A673 (cell line): ENCODE results near the gene TOM1L2. TPM values are rescaled to one million over a fixed set of nuclear protein-coding genes. Genes with fewer than 3 reads are reported as not detected.

Experiments used
- BruUV-seq: library from RNA; stranded (reverse); fragments of 400-500 nt; replicated peaks from 2 replicates; lab custom pipeline; 2021; lab: Mats Ljungman, UMichigan
- CTCF ChIA-PET: fragments of 300-600 bp; sonication (Branson Sonifier 250); formaldehyde crosslinking; loops from one replicate; lab custom pipeline; 2022; ENCODE audit warnings: antibody characterized with exemption; lab: Charles Lee
- POLR2A ChIA-PET: fragments of 300-600 bp; sonication (Branson Sonifier 250); formaldehyde crosslinking; loops from one replicate; lab custom pipeline; 2022; ENCODE audit warnings: antibody characterized with exemption; ENCODE audit not compliant: low non-redundant PET; lab: Charles Lee
- DNase-seq: peaks from one replicate; pipeline ENCODE4 v3.0.0-alpha.2; 2015; ENCODE audit warnings: low spot score
- H3K27ac ChIP-seq: fragments of 200-600 bp; sonication (generic); 2 replicates; pipeline ENCODE4 v1.5.1; 2016; ENCODE audit warnings: mixed run types, low read depth, mild to moderate bottlenecking, mixed read lengths, antibody characterized with exemption, low read length; ENCODE audit not compliant: poor library complexity, severe bottlenecking
- H3K27me3 ChIP-seq: fragments of 200-600 bp; sonication (generic); replicated peaks from 2 replicates; pipeline ENCODE4 v1.6.1; 2017; ENCODE audit warnings: mixed run types, low read depth, mild to moderate bottlenecking, mixed read lengths, antibody characterized with exemption, low read length; ENCODE audit not compliant: insufficient read depth, poor library complexity
- H3K36me3 ChIP-seq: fragments of 200-600 bp; sonication (generic); 2 replicates; pipeline ENCODE4 v1.6.1; 2016; ENCODE audit warnings: mixed run types, mild to moderate bottlenecking, mixed read lengths, antibody characterized with exemption, low read length; ENCODE audit not compliant: insufficient read depth, poor library complexity, severe bottlenecking
- H3K4me1 ChIP-seq: fragments of 200-600 bp; sonication (generic); 2 replicates; pipeline ENCODE4 v1.6.1; 2017; ENCODE audit warnings: mixed run types, mild to moderate bottlenecking, mixed read lengths, antibody characterized with exemption, low read length; ENCODE audit not compliant: insufficient read depth, poor library complexity, severe bottlenecking
- H3K4me3 ChIP-seq: fragments of 200-600 bp; sonication (generic); 2 replicates; pipeline ENCODE4 v1.5.1; 2016; ENCODE audit warnings: low read depth, mixed run types, mild to moderate bottlenecking, mixed read lengths, low read length; ENCODE audit not compliant: poor library complexity, severe bottlenecking
- H3K9me3 ChIP-seq: fragments of 200-600 bp; sonication (generic); 2 replicates; pipeline ENCODE4 v1.6.1; 2016; ENCODE audit warnings: mixed run types, low read depth, mild to moderate bottlenecking, mixed read lengths, antibody characterized with exemption, low read length; ENCODE audit not compliant: poor library complexity, severe bottlenecking
- CTCF ChIP-seq: fragments of 300-800, 200-600 bp; sonication (generic); conservative IDR thresholded peaks from 2 replicates; pipeline ENCODE4 v1.5.1; 2017; ENCODE audit warnings: low read depth, mild to moderate bottlenecking, antibody characterized with exemption, low read length, moderate library complexity, mixed read lengths
- EZH2 ChIP-seq: fragments of 200-600 bp; sonication (generic); IDR thresholded peaks from 2 replicates; pipeline ENCODE4 v1.6.1; 2017; ENCODE audit warnings: borderline replicate concordance, low read depth, mild to moderate bottlenecking, mixed read lengths, antibody characterized with exemption, low read length; ENCODE audit not compliant: poor library complexity, severe bottlenecking
- intact Hi-C: fragments of 100-400 bp; cut with micrococcal nuclease; formaldehyde crosslinking; loops from one replicate; pipeline ENCODE4 v1.10.0; 2022; ENCODE audit not compliant: unreplicated experiment
- total RNA-seq: library from RNA; stranded (reverse); gene quantifications from 2 replicates; pipeline ENCODE4 v1.2.3, GENCODE V29; 2021

The TOM1L2 gene
- total RNA-seq, 1 experiment from 2014 or later: 10.0 TPM

GRCh38 chr17:17937201-17937853, 34.9 kb downstream of the TOM1L2 start:
- intact Hi-C loops: no loop called here
- TF ChIP-seq EZH2: no peak
- TF ChIP-seq CTCF: no peak
- no peak for DNase-seq
- ChIA-PET CTCF (interaction anchor here (0.6 kb wide), 1 partner anchor 163 kb away, joined by 3 read pairs; no protein-coding TSS in a partner anchor), POLR2A (no interaction called here)
- Histone ChIP-seq H3K27me3 (no peaks in the 10 kb centered on the region), H3K4me3 (no peak overlapping the region), H3K36me3 (no peaks in the 10 kb centered on the region), H3K9me3 (no peaks in the 10 kb centered on the region), H3K27ac (no peak overlapping the region), H3K4me1 (peaks cover 37% of the 10 kb centered on the region)
- BruUV-seq: no TSS peak

- no peaks in the 10 kb centered on the region for H3K9me3 ChIP-seq
- peaks cover 26% of the 10 kb centered on the region for H3K4me1 ChIP-seq
- DNase-seq: no peak
- ChIA-PET CTCF (interaction anchor here (0.5 kb wide), 1 partner anchor 80 kb away, joined by 3 read pairs; no protein-coding TSS in a partner anchor), POLR2A (interaction anchor here (0.6 kb wide), 2 partner anchors 10 to 1349 kb away, joined by 3 to 4 read pairs; no protein-coding TSS in a partner anchor)
- TF ChIP-seq CTCF (no peak), EZH2 (no peak)
- BruUV-seq: no TSS peak
- no peaks in the 10 kb centered on the region for H3K27me3 ChIP-seq
- H3K36me3 ChIP-seq: no peaks in the 10 kb centered on the region
- no peak overlapping the region for H3K27ac ChIP-seq
- H3K4me3 ChIP-seq: no peak overlapping the region
- intact Hi-C loops: no loop called here
These were observed 36.6 kb downstream of the TOM1L2 start for GRCh38 chr17:17935321-17936271.

GRCh38 chr17:17934806-17935205, 37.4 kb downstream of the TOM1L2 start:
- POLR2A ChIA-PET: interaction anchor here (0.6 kb wide), 2 partner anchors 11 to 1350 kb away, joined by 3 to 4 read pairs; no protein-coding TSS in a partner anchor
- intact Hi-C loops: no loop called here
- Histone ChIP-seq H3K27ac (no peak overlapping the region), H3K4me3 (no peak overlapping the region), H3K9me3 (no peaks in the 10 kb centered on the region), H3K36me3 (no peaks in the 10 kb centered on the region), H3K27me3 (no peaks in the 10 kb centered on the region), H3K4me1 (peaks cover 21% of the 10 kb centered on the region)
- no peak for DNase-seq
- CTCF ChIA-PET: interaction anchor here (0.5 kb wide), 1 partner anchor 81 kb away, joined by 3 read pairs; no protein-coding TSS in a partner anchor
- no TSS peak for BruUV-seq
- no peak for TF ChIP-seq CTCF
